ENCODE measurements around the gene PTPN3. TPM values are rescaled to one million over a fixed set of nuclear protein-coding genes. Genes with fewer than 3 reads are reported as not detected.

The PTPN3 gene
- total RNA-seq, 2 experiments from 2014 or later, result 0.20 to 0.35 TPM

DNA sequence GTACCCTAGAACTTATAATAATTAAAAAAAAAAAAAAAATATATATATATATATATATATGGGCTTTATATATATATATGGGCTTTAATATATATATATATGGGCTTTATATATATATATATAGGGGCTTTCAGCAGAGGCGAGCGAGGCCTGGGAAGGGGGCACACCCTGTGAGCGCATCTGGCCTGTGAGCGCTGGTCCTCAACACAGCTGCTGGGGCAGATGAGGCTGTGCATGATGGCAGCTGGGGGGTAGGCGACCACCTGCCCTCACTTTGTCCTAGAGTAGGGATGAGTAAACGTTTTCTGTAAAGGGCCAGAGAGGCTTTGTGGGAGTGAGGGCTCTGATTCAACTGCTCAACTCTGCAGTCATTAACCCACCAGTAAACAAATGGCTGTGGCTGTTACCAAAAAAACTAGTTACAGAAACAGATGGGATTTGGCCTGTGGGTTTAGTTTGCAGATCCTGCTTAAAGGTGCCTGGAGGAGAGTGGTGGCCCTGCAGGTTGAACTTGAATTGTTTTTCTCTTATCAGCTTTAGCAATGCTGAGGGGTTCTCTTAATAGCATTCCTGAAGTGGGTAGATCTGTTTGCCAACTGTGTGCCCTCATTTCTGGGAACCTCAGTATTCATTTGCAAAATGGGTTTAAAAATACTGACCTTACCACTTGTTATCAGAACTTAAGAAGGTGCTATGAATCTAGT lies 89.2 kb downstream of the PTPN3 start:
- no peak for DNase-seq
- Mint-ChIP-seq H3K4me3 (no peak overlapping the region), H3K36me3 (ENCODE audit: low read depth) (no peaks in the 10 kb centered on the region), H3K27me3 (peaks cover 2% of the 10 kb centered on the region), H3K9me3 (no peaks in the 10 kb centered on the region), H3K27ac (no peak overlapping the region), H3K4me1 (peaks cover 14% of the 10 kb centered on the region)
- POLR2A ChIA-PET, result no interaction called here
- CTCF ChIA-PET, result interaction anchor here (1.0 to 2.1 kb wide), 4 partner anchors 8 to 61 kb away, joined by 4 to 6 read pairs (median 5); no protein-coding TSS in a partner anchor

DNA sequence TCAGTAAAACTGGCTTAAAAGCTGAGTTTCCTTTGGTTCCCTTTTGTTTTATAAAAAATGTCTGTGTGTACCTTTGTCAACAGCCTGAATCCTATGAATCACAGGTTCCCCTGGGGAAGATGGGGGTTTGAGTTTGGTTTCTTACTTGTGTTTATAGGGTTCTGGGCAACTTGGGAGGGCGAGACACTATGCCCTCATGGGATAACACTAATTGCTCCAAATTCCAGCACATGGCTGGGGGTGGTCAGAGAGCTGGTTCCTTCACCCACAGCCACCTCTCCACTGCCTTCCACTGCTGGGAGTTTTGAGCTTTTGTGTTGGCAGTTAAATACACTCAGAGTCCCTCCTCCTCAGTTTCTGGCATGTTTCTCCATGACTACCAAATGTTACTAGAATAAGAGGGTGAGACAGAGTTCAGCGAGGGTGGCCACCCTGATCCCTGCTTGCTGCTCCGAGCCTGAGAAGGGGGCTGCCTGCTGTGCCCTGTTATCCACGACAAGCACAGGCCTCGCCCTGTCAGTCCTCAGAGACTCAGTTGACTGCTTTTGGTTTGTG lies 94.3 kb downstream of the PTPN3 start:
- no peaks in the 10 kb centered on the region for H3K36me3 Mint-ChIP-seq (ENCODE audit: low read depth)
- H3K27me3 Mint-ChIP-seq, result peaks cover 13% of the 10 kb centered on the region
- H3K4me1 Mint-ChIP-seq, result peaks cover 6% of the 10 kb centered on the region
- CTCF ChIA-PET, result no interaction called here
- no peaks in the 10 kb centered on the region for H3K9me3 Mint-ChIP-seq
- POLR2A ChIA-PET, result no interaction called here
- H3K4me3 Mint-ChIP-seq, result no peak overlapping the region
- H3K27ac Mint-ChIP-seq, result no peak overlapping the region
- DNase-seq, result no peak

DNA sequence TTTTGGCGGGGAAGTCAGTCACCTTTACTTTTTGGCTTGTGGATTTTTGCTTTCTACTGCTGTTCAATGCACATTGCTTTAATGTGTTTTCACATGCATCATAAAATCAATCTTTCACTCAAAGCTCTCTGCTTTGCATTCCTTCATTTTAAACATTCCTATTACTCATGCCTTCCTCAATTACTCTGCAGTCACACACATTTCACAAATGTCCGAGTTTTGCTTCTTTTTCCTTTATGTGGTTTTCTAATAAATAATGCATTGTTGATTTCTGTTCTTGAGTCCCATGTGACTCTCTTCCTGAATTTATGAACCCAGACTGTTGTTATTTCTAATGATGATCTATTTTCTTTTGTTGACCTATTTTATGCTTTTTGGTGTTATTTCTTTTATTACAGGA lies 95.0 kb downstream of the PTPN3 start:
- Mint-ChIP-seq H3K27me3 (peaks cover 18% of the 10 kb centered on the region), H3K4me3 (no peak overlapping the region), H3K9me3 (no peaks in the 10 kb centered on the region), H3K4me1 (peaks cover 6% of the 10 kb centered on the region), H3K36me3 (ENCODE audit: low read depth) (no peaks in the 10 kb centered on the region), H3K27ac (no peak overlapping the region)
- POLR2A ChIA-PET, result no interaction called here
- CTCF ChIA-PET, result no interaction called here
- DNase-seq, result no peak

DNA sequence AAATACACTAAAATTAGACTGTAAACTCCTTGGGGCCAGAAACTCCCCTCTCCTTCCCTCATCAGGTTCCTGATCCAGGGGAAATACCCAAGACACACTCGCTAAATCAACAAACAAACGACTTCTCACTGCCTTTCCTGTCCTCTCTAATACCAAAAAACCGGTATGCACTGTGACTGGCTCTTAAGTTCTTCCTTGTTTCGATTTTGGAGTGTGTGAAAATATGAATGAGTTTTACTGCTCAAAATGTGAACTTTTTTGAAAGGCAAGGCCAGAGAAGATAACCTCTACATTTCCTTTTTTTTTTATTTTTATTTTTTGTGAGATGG lies 96.2 kb downstream of the PTPN3 start:
- POLR2A ChIA-PET, result no interaction called here
- peaks cover 6% of the 10 kb centered on the region for H3K4me1 Mint-ChIP-seq
- H3K36me3 Mint-ChIP-seq (ENCODE audit: low read depth), result no peaks in the 10 kb centered on the region
- no peak for DNase-seq
- H3K9me3 Mint-ChIP-seq, result no peaks in the 10 kb centered on the region
- peaks cover 18% of the 10 kb centered on the region for H3K27me3 Mint-ChIP-seq
- CTCF ChIA-PET, result interaction anchor here (0.8 to 1.7 kb wide), 2 partner anchors 8 to 68 kb away, joined by 5 to 6 read pairs; no protein-coding TSS in a partner anchor
- H3K27ac Mint-ChIP-seq, result no peak overlapping the region
- H3K4me3 Mint-ChIP-seq, result no peak overlapping the region

DNA sequence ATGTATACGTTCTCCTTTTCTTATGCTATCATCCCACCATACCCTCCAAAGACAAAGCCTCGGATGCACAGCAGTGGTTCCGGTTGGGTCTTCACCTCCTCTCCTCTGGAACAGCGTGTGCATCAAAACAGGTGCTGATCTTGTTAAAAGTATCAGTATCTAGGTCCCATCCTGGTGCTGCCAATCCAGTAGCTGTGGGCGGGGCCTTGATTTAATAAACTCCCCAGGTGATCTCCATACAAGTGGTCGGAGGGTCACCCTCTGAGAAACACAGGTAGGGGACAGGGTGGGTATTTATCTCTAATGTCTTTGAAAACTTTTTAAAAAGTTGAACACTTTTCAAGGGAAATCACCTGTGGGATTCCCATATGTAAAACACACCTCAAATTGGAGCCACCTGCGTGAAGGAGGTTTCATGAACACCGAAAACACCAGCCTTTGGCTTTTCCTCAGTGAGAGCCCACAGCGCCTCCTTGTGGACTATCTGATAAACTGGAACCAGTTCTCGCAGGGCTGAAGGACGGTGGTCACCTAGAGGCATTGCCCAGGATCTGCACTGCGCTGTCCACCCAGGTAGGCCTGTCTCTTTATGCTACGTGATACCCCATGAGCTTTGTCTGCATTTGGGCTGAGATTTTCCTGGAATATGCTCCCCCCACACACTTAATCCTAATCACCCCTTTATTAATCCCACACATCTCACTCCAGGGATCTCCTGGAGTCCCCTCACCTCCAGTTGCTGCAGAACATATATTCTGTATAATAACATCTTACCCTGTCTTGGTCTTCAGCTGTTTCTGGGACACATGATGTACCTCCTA lies 96.7 kb downstream of the PTPN3 start:
- ChIA-PET CTCF (interaction anchor here (0.8 to 1.8 kb wide), 4 partner anchors 9 to 69 kb away, joined by 5 to 8 read pairs (median 6); no protein-coding TSS in a partner anchor), POLR2A (no interaction called here)
- no peak overlapping the region for H3K27ac Mint-ChIP-seq
- no peaks in the 10 kb centered on the region for H3K36me3 Mint-ChIP-seq (ENCODE audit: low read depth)
- H3K4me1 Mint-ChIP-seq, result peaks cover 6% of the 10 kb centered on the region
- peak; percentile 43 for DNase-seq
- H3K27me3 Mint-ChIP-seq, result peaks cover 20% of the 10 kb centered on the region
- no peak overlapping the region for H3K4me3 Mint-ChIP-seq
- no peaks in the 10 kb centered on the region for H3K9me3 Mint-ChIP-seq

DNA sequence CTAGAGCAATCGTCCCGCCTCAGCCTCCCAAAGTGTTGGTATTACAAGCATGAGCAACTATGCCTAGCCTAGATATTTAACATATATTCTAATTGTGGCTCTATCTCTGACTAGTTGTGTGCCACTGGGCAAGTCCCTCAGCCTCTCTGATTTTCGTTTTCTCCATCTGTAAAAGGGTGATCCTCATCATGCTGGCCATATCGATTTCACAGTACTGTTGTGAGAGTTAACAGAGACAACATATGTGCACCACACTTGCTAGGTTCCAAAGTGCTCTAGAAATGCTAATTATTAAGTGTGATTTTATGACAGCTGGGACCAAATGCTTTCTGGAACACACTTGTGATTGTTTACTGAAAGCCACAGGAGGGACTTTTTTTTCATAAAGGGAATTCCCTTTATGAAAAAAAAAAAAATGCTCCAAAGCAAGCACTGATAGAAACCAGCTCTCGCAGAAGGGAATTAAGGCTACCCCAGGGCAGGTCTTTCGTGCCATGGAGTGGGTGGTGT lies 98.8 kb downstream of the PTPN3 start:
- Mint-ChIP-seq H3K27ac (no peak overlapping the region), H3K4me1 (peaks cover 6% of the 10 kb centered on the region), H3K27me3 (peaks cover 22% of the 10 kb centered on the region), H3K36me3 (ENCODE audit: low read depth) (no peaks in the 10 kb centered on the region), H3K9me3 (no peaks in the 10 kb centered on the region), H3K4me3 (no peak overlapping the region)
- no peak for DNase-seq
- ChIA-PET POLR2A (no interaction called here), CTCF (interaction anchor here (1.1 to 1.8 kb wide), 3 partner anchors 8 to 71 kb away, joined by 3 to 8 read pairs (median 5); no protein-coding TSS in a partner anchor)

DNA sequence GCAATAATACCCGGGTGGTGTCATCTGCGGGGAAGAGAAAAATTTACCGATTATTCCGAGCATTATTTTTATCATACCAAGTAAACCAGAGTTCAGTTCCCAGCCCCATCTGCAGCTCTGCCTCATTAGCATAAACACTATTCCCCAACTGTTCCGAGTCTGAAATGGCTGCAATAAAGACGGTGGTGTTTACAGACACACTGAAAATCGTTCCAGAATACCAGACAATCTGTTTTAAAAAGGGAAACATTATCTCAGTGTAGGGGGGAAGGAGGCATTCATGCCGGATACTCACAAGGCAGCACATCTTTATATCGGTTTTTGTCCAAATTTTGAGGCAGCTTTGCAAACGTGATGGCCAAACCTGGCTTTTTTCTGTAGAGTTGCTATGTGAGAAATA lies 106.9 kb downstream of the PTPN3 start:
- no peaks in the 10 kb centered on the region for H3K4me1 Mint-ChIP-seq
- H3K9me3 Mint-ChIP-seq, result no peaks in the 10 kb centered on the region
- H3K27ac Mint-ChIP-seq, result no peak overlapping the region

DNA sequence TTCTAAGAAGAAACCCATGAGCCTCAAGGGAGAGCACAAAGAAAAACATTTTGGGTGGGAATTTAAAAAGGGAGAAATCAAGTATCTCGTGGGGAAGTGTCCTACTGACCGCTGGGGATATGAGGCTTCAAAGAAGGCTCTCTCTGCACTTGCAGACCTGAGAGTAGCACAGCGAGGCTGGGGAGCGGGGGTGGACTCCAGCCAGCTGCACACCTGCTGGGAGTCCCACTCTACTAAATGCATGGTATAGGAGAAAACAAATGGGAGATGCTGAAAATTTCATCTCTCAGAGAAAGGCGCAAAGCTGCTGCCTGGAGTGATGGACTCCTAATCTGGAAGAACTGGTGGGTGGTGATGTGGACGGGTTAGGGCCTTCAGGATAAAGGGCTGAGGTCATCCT lies 110.3 kb downstream of the PTPN3 start:
- ChIA-PET POLR2A (no interaction called here), CTCF (no interaction called here)
- H3K27ac Mint-ChIP-seq, result no peak overlapping the region
- no peaks in the 10 kb centered on the region for H3K36me3 Mint-ChIP-seq (ENCODE audit: low read depth)
- no peaks in the 10 kb centered on the region for H3K4me1 Mint-ChIP-seq
- DNase-seq, result no peak
- H3K9me3 Mint-ChIP-seq, result no peaks in the 10 kb centered on the region
- H3K27me3 Mint-ChIP-seq, result peaks cover 24% of the 10 kb centered on the region
- H3K4me3 Mint-ChIP-seq, result no peak overlapping the region

More for the DNA sequence above, 106.9 kb downstream of the PTPN3 start:
- ChIA-PET CTCF (interaction anchor here (1.6 kb wide), 1 partner anchor 8 kb away, joined by 5 read pairs; no protein-coding TSS in a partner anchor), POLR2A (no interaction called here)
- Mint-ChIP-seq H3K27me3 (peaks cover 29% of the 10 kb centered on the region), H3K36me3 (ENCODE audit: low read depth) (no peaks in the 10 kb centered on the region), H3K4me3 (no peak overlapping the region)
- no peak for DNase-seq

DNA sequence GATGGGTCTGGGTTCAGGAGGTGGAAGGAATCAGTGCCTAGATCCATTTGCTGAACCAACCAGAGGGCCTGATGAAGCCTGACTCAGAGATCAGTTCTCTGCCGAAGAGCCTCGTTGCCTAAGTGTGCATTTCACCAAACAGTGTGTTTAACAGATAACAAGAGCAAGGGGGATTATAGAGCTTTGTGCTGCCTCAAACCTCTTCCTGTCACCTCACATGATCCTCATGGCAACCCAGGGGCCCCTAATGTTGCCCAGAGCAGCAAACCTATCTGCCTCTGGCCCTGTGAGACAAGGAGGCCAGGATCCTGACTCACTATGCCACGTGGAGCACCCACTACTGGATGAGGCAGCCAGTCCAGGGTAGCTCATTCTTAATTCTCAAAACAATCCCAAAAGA lies 110.9 kb downstream of the PTPN3 start:
- POLR2A ChIA-PET, result no interaction called here
- H3K27ac Mint-ChIP-seq, result no peak overlapping the region

DNA sequence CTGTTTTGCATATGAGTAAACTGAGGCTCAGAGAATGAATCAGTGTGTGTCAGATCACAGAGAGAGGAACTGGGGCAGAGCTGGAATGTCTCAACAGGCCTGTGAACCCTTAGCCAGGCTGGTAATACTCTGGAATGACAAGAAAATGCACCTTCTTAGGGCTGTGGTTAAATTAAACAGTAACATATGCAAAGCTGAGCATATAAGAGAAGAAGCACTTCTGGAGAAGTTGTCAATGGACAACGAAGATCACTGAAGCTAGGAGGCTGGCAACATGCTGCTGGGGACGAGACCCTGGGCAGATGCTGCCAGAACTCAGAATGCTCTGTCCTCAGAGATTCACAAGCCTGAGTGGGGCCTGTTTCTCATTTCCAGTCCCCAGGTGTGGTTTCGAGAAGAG lies 112.6 kb downstream of the PTPN3 start:
- Mint-ChIP-seq H3K9me3 (no peaks in the 10 kb centered on the region), H3K4me3 (no peak overlapping the region), H3K27ac (no peak overlapping the region), H3K4me1 (no peaks in the 10 kb centered on the region), H3K27me3 (peaks cover 20% of the 10 kb centered on the region), H3K36me3 (ENCODE audit: low read depth) (no peaks in the 10 kb centered on the region)
- POLR2A ChIA-PET, result no interaction called here
- CTCF ChIA-PET, result no interaction called here
- DNase-seq, result no peak

More for the DNA sequence above, 110.9 kb downstream of the PTPN3 start:
- no peaks in the 10 kb centered on the region for H3K4me1 Mint-ChIP-seq
- no peaks in the 10 kb centered on the region for H3K9me3 Mint-ChIP-seq
- H3K4me3 Mint-ChIP-seq, result no peak overlapping the region
- peaks cover 24% of the 10 kb centered on the region for H3K27me3 Mint-ChIP-seq
- DNase-seq, result no peak
- CTCF ChIA-PET, result no interaction called here
- no peaks in the 10 kb centered on the region for H3K36me3 Mint-ChIP-seq (ENCODE audit: low read depth)

DNA sequence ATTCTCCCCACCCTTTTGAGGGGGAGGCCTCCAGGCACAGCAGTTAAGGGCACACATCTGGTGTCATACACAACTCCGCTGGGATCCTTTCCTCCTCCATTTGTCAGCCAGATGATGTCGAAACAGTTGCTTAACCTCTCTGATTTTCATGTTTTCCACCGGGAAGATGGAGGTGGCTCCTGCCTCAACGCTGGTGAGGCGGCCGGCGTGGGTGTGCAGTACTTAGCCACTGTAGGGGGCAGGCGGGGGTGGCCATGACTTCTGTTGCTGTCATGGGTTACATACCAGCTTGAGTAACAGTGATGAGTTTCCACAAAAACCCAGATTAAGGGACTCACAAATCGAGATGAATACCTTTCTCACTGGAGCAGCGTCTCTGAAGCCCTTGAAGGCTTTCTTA lies 114.2 kb downstream of the PTPN3 start:
- no peak overlapping the region for H3K4me3 Mint-ChIP-seq
- DNase-seq, result no peak
- ChIA-PET POLR2A (no interaction called here), CTCF (no interaction called here)
- peaks cover 18% of the 10 kb centered on the region for H3K27me3 Mint-ChIP-seq
- no peaks in the 10 kb centered on the region for H3K36me3 Mint-ChIP-seq (ENCODE audit: low read depth)
- H3K27ac Mint-ChIP-seq, result no peak overlapping the region
- H3K4me1 Mint-ChIP-seq, result no peaks in the 10 kb centered on the region
- no peaks in the 10 kb centered on the region for H3K9me3 Mint-ChIP-seq

DNA sequence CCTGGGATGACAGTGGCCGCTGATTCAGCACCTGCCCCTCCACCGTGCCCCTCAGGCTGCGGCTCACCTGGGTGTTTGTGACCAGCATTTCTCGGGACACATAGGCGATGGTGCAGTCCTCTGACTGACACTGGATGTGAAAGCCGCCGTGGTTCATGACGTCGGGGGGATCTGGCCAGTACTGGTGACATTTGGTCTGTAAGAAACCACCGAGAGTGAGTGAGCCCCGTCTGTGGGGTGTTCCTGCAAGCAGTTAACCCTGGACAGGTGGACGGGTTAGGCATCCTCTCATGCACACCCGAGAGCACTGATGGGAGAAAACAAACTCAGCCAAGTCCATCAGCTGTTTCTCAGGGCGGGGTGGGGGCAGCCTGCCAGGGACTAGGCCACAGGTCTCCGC lies 114.8 kb downstream of the PTPN3 start:
- Mint-ChIP-seq H3K27me3 (peaks cover 20% of the 10 kb centered on the region), H3K27ac (no peak overlapping the region), H3K4me1 (no peaks in the 10 kb centered on the region), H3K9me3 (no peaks in the 10 kb centered on the region), H3K36me3 (ENCODE audit: low read depth) (no peaks in the 10 kb centered on the region), H3K4me3 (no peak overlapping the region)
- DNase-seq, result no peak
- ChIA-PET CTCF (no interaction called here), POLR2A (no interaction called here)

DNA sequence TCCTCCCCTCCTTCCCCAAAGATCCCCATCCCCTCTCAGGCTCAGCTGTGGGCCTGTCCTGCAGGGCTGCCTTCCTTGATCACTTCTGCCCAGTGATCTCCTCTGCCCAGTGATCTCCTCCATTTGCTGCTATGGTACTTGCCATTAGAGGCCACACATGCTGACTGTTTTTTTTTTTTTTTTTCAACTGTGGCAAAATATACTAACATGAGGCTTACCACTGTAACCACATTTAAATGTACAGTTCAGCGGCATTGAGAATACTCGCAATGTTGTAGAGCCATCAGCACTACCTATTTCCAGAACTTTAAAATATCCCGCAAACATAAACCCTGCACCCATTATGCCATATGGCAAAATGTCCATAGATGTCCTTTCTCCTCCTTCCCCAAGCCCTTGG lies 115.5 kb downstream of the PTPN3 start:
- CTCF ChIA-PET, result no interaction called here
- H3K36me3 Mint-ChIP-seq (ENCODE audit: low read depth), result no peaks in the 10 kb centered on the region
- POLR2A ChIA-PET, result no interaction called here
- H3K27ac Mint-ChIP-seq, result no peak overlapping the region
- H3K9me3 Mint-ChIP-seq, result no peaks in the 10 kb centered on the region
- DNase-seq, result no peak
- H3K27me3 Mint-ChIP-seq, result peaks cover 15% of the 10 kb centered on the region
- no peak overlapping the region for H3K4me3 Mint-ChIP-seq
- H3K4me1 Mint-ChIP-seq, result no peaks in the 10 kb centered on the region

All from activated CD4-positive, alpha-beta memory T cell treated with anti-CD3 and anti-CD28 coated beads, Interleukin-2, amount 10 ng/mL, durations not matched to agents 7 days and 5 days (primary cell).